Esophagus muscularis mucosa (tissue), 4 donors: ENCODE measurements around the gene SHROOM2.

Experiments used
- EP300 ChIP-seq: sonication (generic); formaldehyde crosslinking; IDR thresholded peaks from one replicate; pipeline ENCODE4 v1.6.1; 2017; ENCODE audit warnings: antibody characterized with exemption
- POLR2A ChIP-seq: fragments of 450-650 bp; IDR thresholded peaks from one replicate; pipeline ENCODE4 v1.6.1; 2017; ENCODE audit warnings: antibody characterized with exemption, moderate library complexity, mild to moderate bottlenecking, low read depth
- TF ChIP-seq, protein P1 (sequence below), 3 experiments: fragments of 200-600 bp in 2 of 3; fragments of 450-650 bp in 1 of 3; sonication (generic) in 2 of 3; IDR thresholded peaks; one replicate each; pipeline ENCODE4 v1.5.1; 2017 to 2019; ENCODE audit warnings: antibody characterized with exemption in 3 of 3, mild to moderate bottlenecking in 2 of 3, moderate library complexity in 1 of 3

DNA sequence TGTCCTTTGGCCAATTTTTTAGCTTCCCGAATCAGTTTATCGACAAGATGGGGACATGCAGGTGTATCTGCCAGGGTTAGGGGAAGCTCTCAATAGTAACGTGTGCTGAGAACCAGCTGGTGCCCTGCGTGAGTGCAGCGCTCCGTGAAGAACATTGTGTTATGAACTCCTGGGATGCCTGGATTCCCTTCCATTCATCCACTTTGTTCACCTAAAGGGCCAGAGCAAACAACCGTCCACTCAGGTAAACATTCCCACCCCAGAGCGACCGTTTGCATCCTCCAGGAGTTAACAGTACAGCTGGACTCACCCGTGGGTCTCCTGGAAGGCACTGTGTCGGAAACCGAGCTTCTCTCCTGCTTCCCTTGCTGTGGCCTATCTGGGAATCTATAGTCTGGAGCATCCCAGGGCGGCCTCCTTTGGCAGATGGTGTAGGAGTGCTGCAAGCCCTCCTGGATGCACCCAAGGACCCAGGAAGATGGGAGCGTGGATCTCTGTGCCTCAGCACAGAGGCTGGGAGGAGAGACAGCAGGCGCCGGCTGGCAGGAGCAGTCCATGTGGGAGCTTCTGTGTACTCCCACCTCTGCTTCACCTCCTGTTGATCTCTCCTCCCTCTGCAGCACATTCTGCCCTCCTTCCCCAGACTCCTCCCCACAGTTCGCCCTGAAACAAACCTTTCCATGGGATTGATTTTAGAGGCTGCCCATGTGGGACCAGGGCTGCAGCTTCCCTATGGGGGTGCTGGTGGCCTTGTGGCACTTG, 62.7 kb downstream of the SHROOM2 start:
- TF ChIP-seq, protein P1, sequence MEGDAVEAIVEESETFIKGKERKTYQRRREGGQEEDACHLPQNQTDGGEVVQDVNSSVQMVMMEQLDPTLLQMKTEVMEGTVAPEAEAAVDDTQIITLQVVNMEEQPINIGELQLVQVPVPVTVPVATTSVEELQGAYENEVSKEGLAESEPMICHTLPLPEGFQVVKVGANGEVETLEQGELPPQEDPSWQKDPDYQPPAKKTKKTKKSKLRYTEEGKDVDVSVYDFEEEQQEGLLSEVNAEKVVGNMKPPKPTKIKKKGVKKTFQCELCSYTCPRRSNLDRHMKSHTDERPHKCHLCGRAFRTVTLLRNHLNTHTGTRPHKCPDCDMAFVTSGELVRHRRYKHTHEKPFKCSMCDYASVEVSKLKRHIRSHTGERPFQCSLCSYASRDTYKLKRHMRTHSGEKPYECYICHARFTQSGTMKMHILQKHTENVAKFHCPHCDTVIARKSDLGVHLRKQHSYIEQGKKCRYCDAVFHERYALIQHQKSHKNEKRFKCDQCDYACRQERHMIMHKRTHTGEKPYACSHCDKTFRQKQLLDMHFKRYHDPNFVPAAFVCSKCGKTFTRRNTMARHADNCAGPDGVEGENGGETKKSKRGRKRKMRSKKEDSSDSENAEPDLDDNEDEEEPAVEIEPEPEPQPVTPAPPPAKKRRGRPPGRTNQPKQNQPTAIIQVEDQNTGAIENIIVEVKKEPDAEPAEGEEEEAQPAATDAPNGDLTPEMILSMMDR (IDR thresholded peaks at IDR 0.05) = no peak
- no peak for TF ChIP-seq EP300
- no peak for TF ChIP-seq POLR2A
